Bronchial epithelial cell (primary cell): Measurements from ENCODE around the gene GBE1. TPM values are rescaled to one million over a fixed set of nuclear protein-coding genes. Genes with fewer than 3 reads are reported as not detected.

Source experiments
- DNase-seq: peaks from one replicate; pipeline ENCODE4 v3.0.0-alpha.2; 2010; ENCODE audit warnings: low read depth
- FAIRE-seq: peaks from 2 replicates; lab custom pipeline; 2011; peaks lifted over from hg19 to GRCh38; lab: Jason Lieb, UNC
- H3K27me3 ChIP-seq: 2 replicates; pipeline ENCODE4 v1.5.1; 2011; ENCODE audit warnings: low read length; ENCODE audit not compliant: control insufficient read depth, insufficient read depth
- H3K36me3 ChIP-seq: 2 replicates; pipeline ENCODE4 v1.5.1; 2011; ENCODE audit warnings: low read length; ENCODE audit not compliant: control insufficient read depth, insufficient read depth
- H3K4me3 ChIP-seq: 2 replicates; pipeline ENCODE4 v1.5.1; 2011; ENCODE audit warnings: mild to moderate bottlenecking, low read depth, low read length, control low read depth
- CTCF ChIP-seq: IDR thresholded peaks from 2 replicates; pipeline ENCODE4 v1.5.1; 2011; ENCODE audit warnings: mild to moderate bottlenecking, moderate library complexity, low read length, control low read depth, inconsistent platforms; ENCODE audit not compliant: insufficient read depth, severe bottlenecking
- total RNA-seq: library from RNA; depleted of rRNA; stranded (reverse); fragments of >200 nt; gene quantifications from 2 replicates; pipeline ENCODE4 v1.2.1, GENCODE V29; 2014

Gene GBE1
- total RNA-seq, 1 donor from 2014 or later, result 94.0 TPM

- Histone ChIP-seq H3K36me3 (no peaks in the 10 kb centered on the region), H3K27me3 (no peaks in the 10 kb centered on the region), H3K4me3 (no peak overlapping the region)
- FAIRE-seq (no peak), DNase-seq (no peak)
- TF ChIP-seq CTCF, result no peak
Measured at GRCh38 chr3:81620849-81621248, 140.6 kb downstream of the GBE1 start.

DNA sequence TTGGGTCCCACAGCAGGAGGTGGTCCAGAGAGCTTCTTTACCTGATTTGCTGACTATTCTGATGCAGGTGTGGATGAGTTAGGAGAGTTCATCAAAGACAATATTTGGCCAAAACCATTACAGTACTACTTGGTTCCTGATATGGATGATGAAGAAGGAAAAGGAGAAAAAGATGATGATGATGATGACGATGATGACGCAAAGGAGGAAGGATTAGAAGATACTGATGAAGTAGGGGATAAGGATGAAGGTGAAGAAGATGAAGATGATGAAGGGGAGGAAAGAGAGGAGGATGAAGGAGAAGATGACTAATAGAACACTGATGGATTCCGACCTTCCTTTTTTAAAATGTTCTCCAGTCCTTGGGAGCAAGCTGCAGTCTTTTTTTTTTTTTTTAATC lies 148.7 kb downstream of the GBE1 start:
- no peaks in the 10 kb centered on the region for H3K27me3 ChIP-seq
- H3K36me3 ChIP-seq, result peaks cover 1% of the 10 kb centered on the region
- no peak for TF ChIP-seq CTCF
- no peak overlapping the region for H3K4me3 ChIP-seq
- DNase-seq (no peak), FAIRE-seq (no peak)

- Histone ChIP-seq H3K4me3 (no peak overlapping the region), H3K36me3 (no peaks in the 10 kb centered on the region), H3K27me3 (no peaks in the 10 kb centered on the region)
- TF ChIP-seq CTCF, result no peak
- FAIRE-seq, result no peak
- no peak for DNase-seq
Measured at GRCh38 chr3:81602781-81603180, 158.7 kb downstream of the GBE1 start.

GRCh38 chr3:81601707-81602305 lies 159.6 kb downstream of the GBE1 start:
- no peak for FAIRE-seq
- Histone ChIP-seq H3K27me3 (no peaks in the 10 kb centered on the region), H3K36me3 (no peaks in the 10 kb centered on the region), H3K4me3 (no peak overlapping the region)
- DNase-seq, result no peak
- TF ChIP-seq CTCF, result no peak

- H3K4me3 ChIP-seq, result no peak overlapping the region
- no peak for FAIRE-seq
- peak; percentile 51 for DNase-seq
- TF ChIP-seq CTCF, result no peak
- no peaks in the 10 kb centered on the region for H3K27me3 ChIP-seq
- no peaks in the 10 kb centered on the region for H3K36me3 ChIP-seq
Measured at GRCh38 chr3:81592101-81592500, 169.3 kb downstream of the GBE1 start.

- DNase-seq (no peak), FAIRE-seq (no peak)
- Histone ChIP-seq H3K4me3 (no peak overlapping the region), H3K27me3 (no peaks in the 10 kb centered on the region), H3K36me3 (no peaks in the 10 kb centered on the region)
- TF ChIP-seq CTCF, result no peak
Measured at GRCh38 chr3:81585937-81586336, 175.5 kb downstream of the GBE1 start.
